Gastrocnemius medialis (tissue), 4 donors: ENCODE measurements around the gene NMT2. TPM values are rescaled to one million over a fixed set of nuclear protein-coding genes. Genes with fewer than 3 reads are reported as not detected.

ENCODE experiments used
- ATAC-seq, 2 donors: fragments of 150-250 bp; one replicate each; pipeline ENCODE4 v1.9.1; 2016
- DNase-seq, 2 donors: peaks; one replicate each; pipeline ENCODE4 v3.0.0-alpha.2; 2019
- H3K27ac ChIP-seq, 4 donors: fragments of 200-600 bp; sonication (generic); 1 replicate in 1 of 4; 2 replicates in 3 of 4; pipeline ENCODE4 v1.5.1; 2016 to 2018; ENCODE audit warnings: mild to moderate bottlenecking in 2 of 4, moderate library complexity in 1 of 4
- H3K27me3 ChIP-seq, 3 donors: fragments of 200-600 bp; sonication (generic) in 2 of 3; 1 replicate in 1 of 3; 2 replicates in 2 of 3; pipeline versions ENCODE4 v1.5.1 to v1.6.0; 2016 to 2019; ENCODE audit warnings: mild to moderate bottlenecking in 1 of 3, moderate library complexity in 1 of 3
- H3K36me3 ChIP-seq, 2 donors: fragments of 200-600 bp; sonication (generic) in 1 of 2; one replicate each; pipeline ENCODE4 v1.5.1; 2017 to 2018
- H3K4me1 ChIP-seq, 2 donors: fragments of 200-600 bp; sonication (generic) in 1 of 2; one replicate each; pipeline ENCODE4 v1.5.1; 2016 to 2017; ENCODE audit warnings: mild to moderate bottlenecking in 2 of 2
- H3K4me3 ChIP-seq, 4 donors: fragments of 200-600 bp; sonication (generic) in 3 of 4; 1 replicate in 1 of 4; 2 replicates in 3 of 4; pipeline ENCODE4 v1.5.1; 2016 to 2019; ENCODE audit warnings: mild to moderate bottlenecking in 2 of 4
- H3K9me3 ChIP-seq, 3 donors: fragments of 200-600 bp; sonication (generic) in 2 of 3; 1 replicate in 1 of 3; 2 replicates in 2 of 3; pipeline ENCODE4 v1.5.1; 2016 to 2019
- CTCF ChIP-seq, 5 experiments: fragments of 450-650 bp in 3 of 5; fragments of 200-600 bp in 2 of 5; sonication (generic) in 2 of 5; IDR thresholded peaks in 4 of 5; conservative IDR thresholded peaks in 1 of 5; 1 replicate in 4 of 5; 2 replicates in 1 of 5; pipeline ENCODE4 v1.5.1; 2016 to 2019; ENCODE audit warnings: antibody characterized with exemption in 5 of 5, mild to moderate bottlenecking in 3 of 5, moderate library complexity in 3 of 5
- POLR2A ChIP-seq, 2 donors: fragments of 450-650 bp; IDR thresholded peaks; one replicate each; pipeline ENCODE4 v1.6.1; 2017; ENCODE audit warnings: antibody characterized with exemption in 2 of 2, mild to moderate bottlenecking in 2 of 2, moderate library complexity in 2 of 2
- in situ Hi-C, 4 donors: fragments of 200-750 bp; cut with MboI; loops; one replicate each; pipeline versions ENCODE4 v1.15.0 to v1.8.0; 2017; ENCODE audit warnings: low sequenced_read_pairs in 4 of 4
- intact Hi-C: fragments of 100-400 bp; cut with DNase I; formaldehyde crosslinking; loops from one replicate; pipeline ENCODE4 v1.15.1; 2023; ENCODE audit warnings: low total_unique reads
- total RNA-seq, 4 donors: library from RNA; depleted of rRNA; stranded (reverse); fragments of >200 nt; gene quantifications; one replicate each; pipeline versions ENCODE4 v1.1.0 to v1.2.3, GENCODE V29; 2016

Gene NMT2
- total RNA-seq, 4 donors from 2014 or later, result 6.0 to 10.3 (median 8.2) TPM

- Histone ChIP-seq H3K4me3 (no peak overlapping the region), H3K36me3 (no peaks in the 10 kb centered on the region), H3K9me3 (no peaks in the 10 kb centered on the region), H3K27me3 (no peaks in the 10 kb centered on the region), H3K4me1 (peaks cover 5 to 8% of the 10 kb centered on the region in 2 donors), H3K27ac (no peak overlapping the region)
- DNase-seq, result no peak
- TF ChIP-seq POLR2A (IDR thresholded peaks at IDR 0.05) (no peak), CTCF (IDR thresholded peaks at IDR 0.05 in 4 of 5, conservative IDR thresholded peaks at IDR 0.05 in 1 of 5) (no peak)
- in situ Hi-C loops, result loop anchor here in 1 of 4 donors (25.0 kb wide), 1 partner anchor 1653 kb away; the partner anchor contains the start of gene RSU1
- intact Hi-C loops, result no loop called here
- ATAC-seq, result no peak
These were observed 9.5 kb downstream of the NMT2 start for GRCh38 chr10:15158972-15159371.

GRCh38 chr10:15158448-15158847, 10.0 kb downstream of the NMT2 start:
- intact Hi-C loops, result no loop called here
- peaks cover 4 to 6% of the 10 kb centered on the region in 2 donors for H3K4me1 ChIP-seq
- H3K4me3 ChIP-seq, result no peak overlapping the region
- no peaks in the 10 kb centered on the region for H3K36me3 ChIP-seq
- DNase-seq (no peak), ATAC-seq (no peak)
- TF ChIP-seq POLR2A (IDR thresholded peaks at IDR 0.05) (no peak), CTCF (IDR thresholded peaks at IDR 0.05 in 4 of 5, conservative IDR thresholded peaks at IDR 0.05 in 1 of 5) (no peak)
- in situ Hi-C loops, result loop anchor here in 1 of 4 donors (25.0 kb wide), 1 partner anchor 1654 kb away; the partner anchor contains the start of gene RSU1
- no peak overlapping the region for H3K27ac ChIP-seq
- no peaks in the 10 kb centered on the region for H3K9me3 ChIP-seq
- no peaks in the 10 kb centered on the region for H3K27me3 ChIP-seq

GRCh38 chr10:15155978-15156656, 12.4 kb downstream of the NMT2 start:
- Histone ChIP-seq H3K4me3 (no peak overlapping the region), H3K36me3 (no peaks in the 10 kb centered on the region), H3K27me3 (no peaks in the 10 kb centered on the region), H3K4me1 (no peaks in the 10 kb centered on the region), H3K27ac (no peak overlapping the region), H3K9me3 (no peaks in the 10 kb centered on the region)
- intact Hi-C loops (no loop called here), in situ Hi-C loops (loop anchor here in 1 of 4 donors (25.0 kb wide), 1 partner anchor 1656 kb away; the partner anchor contains the start of gene RSU1)
- DNase-seq (no peak), ATAC-seq (no peak)
- no peak for TF ChIP-seq POLR2A (IDR thresholded peaks at IDR 0.05)
- no peak for TF ChIP-seq CTCF (IDR thresholded peaks at IDR 0.05 in 4 of 5, conservative IDR thresholded peaks at IDR 0.05 in 1 of 5)

GRCh38 chr10:15152556-15152955, 15.9 kb downstream of the NMT2 start:
- Histone ChIP-seq H3K9me3 (no peaks in the 10 kb centered on the region), H3K36me3 (no peaks in the 10 kb centered on the region), H3K27me3 (no peaks in the 10 kb centered on the region), H3K27ac (peak overlapping the region in 2 of 4 donors; percentile 24 to 26), H3K4me3 (no peak overlapping the region), H3K4me1 (no peaks in the 10 kb centered on the region)
- intact Hi-C loops, result no loop called here
- in situ Hi-C loops, result loop anchor here in 1 of 4 donors (25.0 kb wide), 1 partner anchor 1660 kb away; the partner anchor contains the start of gene RSU1
- ATAC-seq (no peak), DNase-seq (no peak)
- TF ChIP-seq POLR2A (IDR thresholded peaks at IDR 0.05) (no peak), CTCF (IDR thresholded peaks at IDR 0.05 in 4 of 5, conservative IDR thresholded peaks at IDR 0.05 in 1 of 5) (no peak)
